OCI-LY3 (cell line): ENCODE data around the gene OR6A2.
"Not testable (repeated sequence)": the region's sequence is repeated elsewhere in the genome, so short reads cannot be mapped to it uniquely, and the experiment has no call there.

Experiments
- H2AFZ ChIP-seq: fragments of 200-600, 300-600 bp; shearing (Covaris generic); 2 replicates; pipeline ENCODE4 v1.6.0; 2014; ENCODE audit warnings: antibody characterized with exemption, low read depth, low read length
- H3K27ac ChIP-seq: fragments of 200-600, 300-600 bp; sonication (generic); 2 replicates; pipeline ENCODE4 v1.5.1; 2014; ENCODE audit warnings: mild to moderate bottlenecking, low read length, moderate library complexity, mixed read lengths
- H3K27me3 ChIP-seq: fragments of 200-600, 300-600 bp; sonication (generic); 2 replicates; pipeline ENCODE4 v1.6.1; 2014; ENCODE audit warnings: low read depth, low read length, mixed read lengths
- H3K36me3 ChIP-seq: fragments of 200-600, 300-600 bp; sonication (generic); replicated peaks from 2 replicates; pipeline ENCODE3; 2014; ENCODE audit warnings: low read depth, low read length, mixed read lengths
- H3K4me1 ChIP-seq: fragments of 300-600, 200-600 bp; sonication (generic); 2 replicates; pipeline ENCODE4 v1.6.1; 2014; ENCODE audit warnings: low read length, mixed read lengths
- H3K4me2 ChIP-seq: fragments of 200-600, 300-600 bp; sonication (generic); 2 replicates; pipeline ENCODE4 v1.6.1; 2014; ENCODE audit warnings: low read length, mixed read lengths
- H3K4me3 ChIP-seq: fragments of 300-600, 200-600 bp; sonication (generic); 2 replicates; pipeline ENCODE4 v1.5.1; 2014; ENCODE audit warnings: antibody characterized with exemption, mild to moderate bottlenecking, low read length, moderate library complexity
- H3K79me2 ChIP-seq: fragments of 300-600, 200-600 bp; shearing (Covaris generic); 2 replicates; pipeline ENCODE4 v1.6.1; 2014; ENCODE audit warnings: mild to moderate bottlenecking, low read length, mixed read lengths
- H3K9ac ChIP-seq: fragments of 300-600, 200-600 bp; shearing (Covaris generic); 2 replicates; pipeline ENCODE4 v1.6.0; 2014; ENCODE audit warnings: mild to moderate bottlenecking, low read length, moderate library complexity
- H3K9me3 ChIP-seq: fragments of 200-600, 300-600 bp; shearing (Covaris generic); 2 replicates; pipeline ENCODE4 v1.6.1; 2014; ENCODE audit warnings: low read length, mixed read lengths; ENCODE audit not compliant: insufficient read depth
- H4K20me1 ChIP-seq: fragments of 200-600, 300-600 bp; sonication (generic); 2 replicates; pipeline ENCODE4 v1.6.1; 2016; ENCODE audit warnings: low read length, mixed read lengths; ENCODE audit not compliant: insufficient read depth
- CTCF ChIP-seq: fragments of 200-600, 300-600 bp; sonication (generic); IDR thresholded peaks from 2 replicates; pipeline ENCODE4 v1.5.1; 2014; ENCODE audit warnings: antibody characterized with exemption, low read length, low read depth
- EZH2phosphoT487 ChIP-seq: fragments of 200-600 bp; shearing (Covaris generic); IDR thresholded peaks from 2 replicates; pipeline ENCODE4 v1.6.1; 2018; ENCODE audit warnings: antibody characterized with exemption, mixed run types, low read depth

Gene OR6A2

GRCh38 chr11:6813656-6814055 is 14.2 kb upstream of the OR6A2 start:
- Histone ChIP-seq H2AFZ (no peak overlapping the region), H3K27me3 (no peaks in the 10 kb centered on the region), H3K4me3 (no peak overlapping the region), H3K27ac (no peak overlapping the region), H4K20me1 (no peaks in the 10 kb centered on the region), H3K9ac (no peak overlapping the region), H3K4me2 (no peak overlapping the region), H3K4me1 (peaks cover 7% of the 10 kb centered on the region), H3K79me2 (no peaks in the 10 kb centered on the region), H3K9me3 (no peaks in the 10 kb centered on the region), H3K36me3 (no peaks in the 10 kb centered on the region)
- TF ChIP-seq CTCF (no peak), EZH2phosphoT487 (no peak)

GRCh38 chr11:6812390-6813005 is 13.0 kb upstream of the OR6A2 start:
- Histone ChIP-seq H3K4me3 (no peak overlapping the region), H3K27ac (no peak overlapping the region), H4K20me1 (no peaks in the 10 kb centered on the region), H3K27me3 (no peaks in the 10 kb centered on the region), H3K4me1 (peaks cover 7% of the 10 kb centered on the region), H3K9me3 (no peaks in the 10 kb centered on the region), H3K4me2 (peak overlapping the region; percentile 31), H3K9ac (no peak overlapping the region), H3K36me3 (no peaks in the 10 kb centered on the region), H3K79me2 (no peaks in the 10 kb centered on the region), H2AFZ (no peak overlapping the region)
- TF ChIP-seq CTCF = peak; percentile 83
- no peak for TF ChIP-seq EZH2phosphoT487

GRCh38 chr11:6801075-6801474 is 1.6 kb upstream of the OR6A2 start:
- H3K9ac ChIP-seq, H2AFZ ChIP-seq, H3K36me3 ChIP-seq, H3K4me1 ChIP-seq, H3K9me3 ChIP-seq, H4K20me1 ChIP-seq, H3K27me3 ChIP-seq, H3K4me2 ChIP-seq, H3K27ac ChIP-seq, H3K79me2 ChIP-seq, H3K4me3 ChIP-seq: not testable (repeated sequence)

GRCh38 chr11:6794639-6795038 is 4.8 kb downstream of the OR6A2 start:
- H3K27me3 ChIP-seq = no peaks in the 10 kb centered on the region
- H3K79me2 ChIP-seq = no peaks in the 10 kb centered on the region
- H4K20me1 ChIP-seq = no peaks in the 10 kb centered on the region
- no peak overlapping the region for H3K4me2 ChIP-seq
- H3K4me1 ChIP-seq = no peaks in the 10 kb centered on the region
- no peak overlapping the region for H3K9ac ChIP-seq
- no peaks in the 10 kb centered on the region for H3K36me3 ChIP-seq
- H2AFZ ChIP-seq = no peak overlapping the region
- no peak for TF ChIP-seq CTCF
- no peak for TF ChIP-seq EZH2phosphoT487
- H3K9me3 ChIP-seq = no peaks in the 10 kb centered on the region
- H3K27ac ChIP-seq = no peak overlapping the region
- no peak overlapping the region for H3K4me3 ChIP-seq
